Measurements from ENCODE around the gene RBM33.
"Not testable (repeated sequence)": the region's sequence is repeated elsewhere in the genome, so short reads cannot be mapped to it uniquely, and the experiment has no call there.

The RBM33 gene

GRCh38 chr7:155644178-155644970 lies at the start of gene RBM33:
RBM33 (plus strand) TSS chr7:155644661; CDS start chr7:155644877, 216 bp downstream.
- peak; percentile 61 to 65 for DNase-seq (ENCODE audit: low read depth in 2 of 2)

GRCh38 chr7:155594961-155595366 lies 49.5 kb upstream of the RBM33 start:
- no peak for DNase-seq (ENCODE audit: low read depth in 2 of 2)

- DNase-seq (ENCODE audit: low read depth in 2 of 2), result peak; percentile 7 to 13
These were observed 46.7 kb upstream of the RBM33 start for GRCh38 chr7:155597753-155598140.

GRCh38 chr7:155598810-155599210 lies 45.7 kb upstream of the RBM33 start:
- peak; percentile 41 to 45 for DNase-seq (ENCODE audit: low read depth in 2 of 2)

- no peak for DNase-seq (ENCODE audit: low read depth in 2 of 2)
These were observed 42.3 kb upstream of the RBM33 start for GRCh38 chr7:155602156-155602555.

GRCh38 chr7:155602750-155603149 lies 41.7 kb upstream of the RBM33 start:
- no peak for DNase-seq (ENCODE audit: low read depth in 2 of 2)

GRCh38 chr7:155603205-155603857 lies 41.1 kb upstream of the RBM33 start:
- DNase-seq (ENCODE audit: low read depth in 2 of 2), result no peak

- no peak for DNase-seq (ENCODE audit: low read depth in 2 of 2)
These were observed 40.5 kb upstream of the RBM33 start for GRCh38 chr7:155603858-155604503.

GRCh38 chr7:155604504-155604997 lies 39.9 kb upstream of the RBM33 start:
- DNase-seq (ENCODE audit: low read depth in 2 of 2), result no peak

GRCh38 chr7:155609185-155609584 lies 35.3 kb upstream of the RBM33 start:
- no peak for DNase-seq (ENCODE audit: low read depth in 2 of 2)

- no peak for DNase-seq (ENCODE audit: low read depth in 2 of 2)
These were observed 33.7 kb upstream of the RBM33 start for GRCh38 chr7:155610633-155611193.

GRCh38 chr7:155611808-155612447 lies 32.5 kb upstream of the RBM33 start:
- DNase-seq (ENCODE audit: low read depth in 2 of 2), result no peak

- DNase-seq (ENCODE audit: low read depth in 2 of 2), result no peak
These were observed 31.8 kb upstream of the RBM33 start for GRCh38 chr7:155612658-155613057.

GRCh38 chr7:155615085-155615484 lies 29.4 kb upstream of the RBM33 start:
- not testable (repeated sequence) for DNase-seq (ENCODE audit: low read depth in 2 of 2)

- no peak for DNase-seq (ENCODE audit: low read depth in 2 of 2)
These were observed 25.5 kb upstream of the RBM33 start for GRCh38 chr7:155618708-155619633.

- no peak for DNase-seq (ENCODE audit: low read depth in 2 of 2)
These were observed 24.7 kb upstream of the RBM33 start for GRCh38 chr7:155619634-155620271.

GRCh38 chr7:155620497-155620896 lies 24.0 kb upstream of the RBM33 start:
- DNase-seq (ENCODE audit: low read depth in 2 of 2), result no peak

- DNase-seq (ENCODE audit: low read depth in 2 of 2), result no peak
These were observed 23.0 kb upstream of the RBM33 start for GRCh38 chr7:155621418-155621980.

GRCh38 chr7:155624412-155624811 lies 20.0 kb upstream of the RBM33 start:
- DNase-seq (ENCODE audit: low read depth in 2 of 2), result no peak

- DNase-seq (ENCODE audit: low read depth in 2 of 2), result no peak
These were observed 18.9 kb upstream of the RBM33 start for GRCh38 chr7:155625557-155625956.

Measured in fibroblast of skin of left quadriceps (primary cell).